HepG2 (cell line): ENCODE results near the gene MFNG. TPM values are rescaled to one million over a fixed set of nuclear protein-coding genes. Genes with fewer than 3 reads are reported as not detected.

Experiments used
- ATM ChIP-seq: fragments of 450-650 bp; IDR thresholded peaks from 2 replicates; pipeline ENCODE4 v1.7.1; 2017; ENCODE audit warnings: mild to moderate bottlenecking, borderline replicate concordance
- EED ChIP-seq: sonication (generic); formaldehyde crosslinking; IDR thresholded peaks from 2 replicates; pipeline ENCODE4 v1.5.0; 2020; ENCODE audit warnings: mild to moderate bottlenecking, missing genetic modification reagents
- EHMT2 ChIP-seq: fragments of 200-600 bp; sonication (generic); IDR thresholded peaks from 2 replicates; pipeline ENCODE4 v1.7.0; 2017; ENCODE audit warnings: antibody characterized with exemption, low read depth, low read length, borderline replicate concordance
- ELF3 ChIP-seq: IDR thresholded peaks from 2 replicates; pipeline ENCODE4 v1.6.1; 2016; ENCODE audit warnings: missing genetic modification reagents, missing compliant biosample characterization
- GABPA ChIP-seq, 2 experiments: IDR thresholded peaks; 2 replicates each; pipeline ENCODE4 v1.6.1; 2011 to 2016; ENCODE audit warnings: low read depth in 2 of 2, low read length in 1 of 2, missing biosample characterization in 1 of 2, missing genetic modification characterization in 1 of 2
- HOXA9 ChIP-seq: sonication (generic); formaldehyde crosslinking; IDR thresholded peaks from 2 replicates; pipeline ENCODE4 v1.8.1; 2022; ENCODE audit warnings: missing genetic modification reagents, mild to moderate bottlenecking, moderate library complexity, borderline replicate concordance
- KAT7 ChIP-seq: IDR thresholded peaks from 2 replicates; pipeline ENCODE4 v1.6.1; 2018; ENCODE audit warnings: borderline replicate concordance, missing compliant biosample characterization
- POLR2AphosphoS5 ChIP-seq: IDR thresholded peaks from 2 replicates; pipeline ENCODE4 v1.6.1; 2012; ENCODE audit warnings: low read depth, low read length
- RAD21 ChIP-seq: fragments of 450-650 bp; formaldehyde crosslinking; IDR thresholded peaks from 2 replicates; pipeline ENCODE4 v1.5.0; 2020; ENCODE audit warnings: mild to moderate bottlenecking
- RFX5 ChIP-seq: IDR thresholded peaks from 2 replicates; pipeline ENCODE4 v1.6.1; 2011; ENCODE audit warnings: low read depth, low read length, improper control_type of control experiment
- SMC3 ChIP-seq: IDR thresholded peaks from 2 replicates; pipeline ENCODE4 v1.6.1; 2011; ENCODE audit warnings: low read length, improper control_type of control experiment
- STAG1 ChIP-seq: sonication (generic); formaldehyde crosslinking; IDR thresholded peaks from 2 replicates; pipeline ENCODE4 v1.4.0; 2020; ENCODE audit warnings: missing genetic modification reagents
- XRCC5 ChIP-seq: fragments of 200-400 bp; formaldehyde crosslinking; optimal IDR thresholded peaks from 2 replicates; pipeline ENCODE3; 2017; ENCODE audit warnings: mild to moderate bottlenecking, low read length
- ZFP37 ChIP-seq: sonication (generic); formaldehyde crosslinking; IDR thresholded peaks from 2 replicates; pipeline ENCODE4 v1.4.0; 2020; ENCODE audit warnings: missing genetic modification reagents, borderline replicate concordance
- ZNF362 ChIP-seq: sonication (generic); formaldehyde crosslinking; IDR thresholded peaks from 2 replicates; pipeline ENCODE4 v1.4.0; 2020; ENCODE audit warnings: missing genetic modification reagents, mild to moderate bottlenecking, borderline replicate concordance
- ZNF550 ChIP-seq: sonication (generic); formaldehyde crosslinking; IDR thresholded peaks from 2 replicates; pipeline ENCODE4 v1.4.0; 2020; ENCODE audit warnings: mild to moderate bottlenecking, missing genetic modification reagents, borderline replicate concordance
- ZNF646 ChIP-seq: sonication (generic); formaldehyde crosslinking; IDR thresholded peaks from 2 replicates; pipeline ENCODE4 v1.9.0; 2021; ENCODE audit warnings: mild to moderate bottlenecking, missing genetic modification reagents
- polyA plus RNA-seq, 8 experiments: library from polyadenylated mRNA; depleted of rRNA in 3 of 8; stranded (reverse) in 7 of 8; unstranded in 1 of 8; fragments of >200 nt; fragmentation: Illumina TruSeq in 4 of 8; extraction: Trizol in 4 of 8; gene quantifications; 2 replicates each; pipeline versions ENCODE4 v1.2.1 to v1.2.3, GENCODE V29; 2011 to 2016; ENCODE audit warnings: low read depth in 4 of 8, missing spikeins in 1 of 8, mixed read lengths in 1 of 8; ENCODE audit not compliant: insufficient read depth in 1 of 8
- total RNA-seq, 5 experiments: library from RNA; depleted of rRNA; stranded (reverse); fragments of >200 nt; fragmentation: Illumina TruSeq; extraction: Trizol; gene quantifications; 2 replicates each; pipeline ENCODE4 v1.2.3, GENCODE V29; 2016; ENCODE audit warnings: low read depth in 1 of 5
- TF ChIP-seq, protein P1 (sequence below): sonication (generic); formaldehyde crosslinking; IDR thresholded peaks from 2 replicates; pipeline ENCODE4 v1.5.1; 2020; ENCODE audit warnings: missing genetic modification reagents, mild to moderate bottlenecking, borderline replicate concordance

Gene MFNG
- total and polyA plus RNA-seq, 2 of the 13 experiments (the other 11 are each of a cell fraction or from before 2014, with no cell fraction given) = 1.0 to 11.7 TPM

DNA sequence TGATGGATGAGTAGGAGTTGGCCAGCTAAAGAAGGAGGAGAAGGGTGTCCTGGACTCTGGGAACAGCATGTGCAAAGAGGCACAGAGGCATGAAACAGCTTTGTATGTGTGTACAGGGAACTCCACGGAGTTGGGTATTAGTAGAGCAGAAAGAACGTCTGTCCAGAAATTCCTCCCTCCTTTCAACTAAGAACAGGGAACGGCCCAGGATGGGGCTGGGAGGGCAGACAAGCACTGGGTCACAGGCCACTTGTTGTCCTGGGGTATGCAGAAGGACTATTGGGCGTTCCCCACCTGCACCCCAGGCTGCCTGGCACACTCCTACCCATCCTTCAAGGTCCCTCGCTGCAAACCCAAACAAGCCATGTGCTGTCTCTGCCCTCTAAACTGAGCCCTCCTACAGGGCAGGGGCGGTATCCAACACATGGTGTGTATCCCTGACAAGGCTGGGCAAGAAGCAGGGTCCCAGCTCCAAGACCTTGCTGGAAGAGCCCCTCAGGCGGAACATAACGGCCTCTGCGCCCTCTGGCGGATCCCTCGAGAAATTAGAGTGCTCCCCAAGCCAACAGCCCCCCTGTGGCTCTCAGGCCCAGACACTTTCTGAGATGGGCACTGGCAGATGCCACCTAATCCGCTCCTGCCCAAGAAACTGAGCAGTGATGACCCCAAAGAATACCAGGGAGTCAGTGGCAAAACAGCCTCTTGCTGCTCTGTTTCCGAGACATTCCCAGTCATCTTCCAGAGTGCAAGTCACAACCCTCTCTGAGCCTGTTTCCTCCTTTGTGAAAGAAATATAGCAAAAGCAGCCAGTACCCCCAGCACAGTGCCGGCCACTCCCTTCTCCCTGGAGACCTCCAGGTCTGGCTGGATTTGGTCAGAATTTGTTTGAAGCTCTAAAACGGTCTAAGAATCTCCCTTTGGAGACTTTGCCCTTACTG is 57.3 kb downstream of the MFNG start (continued):
- TF ChIP-seq, protein P1, sequence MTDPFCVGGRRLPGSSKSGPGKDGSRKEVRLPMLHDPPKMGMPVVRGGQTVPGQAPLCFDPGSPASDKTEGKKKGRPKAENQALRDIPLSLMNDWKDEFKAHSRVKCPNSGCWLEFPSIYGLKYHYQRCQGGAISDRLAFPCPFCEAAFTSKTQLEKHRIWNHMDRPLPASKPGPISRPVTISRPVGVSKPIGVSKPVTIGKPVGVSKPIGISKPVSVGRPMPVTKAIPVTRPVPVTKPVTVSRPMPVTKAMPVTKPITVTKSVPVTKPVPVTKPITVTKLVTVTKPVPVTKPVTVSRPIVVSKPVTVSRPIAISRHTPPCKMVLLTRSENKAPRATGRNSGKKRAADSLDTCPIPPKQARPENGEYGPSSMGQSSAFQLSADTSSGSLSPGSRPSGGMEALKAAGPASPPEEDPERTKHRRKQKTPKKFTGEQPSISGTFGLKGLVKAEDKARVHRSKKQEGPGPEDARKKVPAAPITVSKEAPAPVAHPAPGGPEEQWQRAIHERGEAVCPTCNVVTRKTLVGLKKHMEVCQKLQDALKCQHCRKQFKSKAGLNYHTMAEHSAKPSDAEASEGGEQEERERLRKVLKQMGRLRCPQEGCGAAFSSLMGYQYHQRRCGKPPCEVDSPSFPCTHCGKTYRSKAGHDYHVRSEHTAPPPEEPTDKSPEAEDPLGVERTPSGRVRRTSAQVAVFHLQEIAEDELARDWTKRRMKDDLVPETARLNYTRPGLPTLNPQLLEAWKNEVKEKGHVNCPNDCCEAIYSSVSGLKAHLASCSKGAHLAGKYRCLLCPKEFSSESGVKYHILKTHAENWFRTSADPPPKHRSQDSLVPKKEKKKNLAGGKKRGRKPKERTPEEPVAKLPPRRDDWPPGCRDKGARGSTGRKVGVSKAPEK (CRISPR knock-in tag) = no peak
- TF ChIP-seq RAD21 (CRISPR knock-in tag) = peak; percentile 48; the same call in 1 of the 2 replicates
- TF ChIP-seq ELF3 (CRISPR knock-in tag) = no peak
- TF ChIP-seq ZFP37 (CRISPR knock-in tag) = no peak
- TF ChIP-seq GABPA (IDR thresholded peaks at IDR 0.05; ENCODE audit: low read depth, low read length) = no peak
- TF ChIP-seq GABPA (CRISPR knock-in tag; IDR thresholded peaks at IDR 0.05; ENCODE audit: low read depth) = no peak
- TF ChIP-seq ZNF550 (CRISPR knock-in tag) = 0 out of 2 replicates have a peak, but pooled peaks have one; percentile 25
- no peak for TF ChIP-seq EHMT2
- TF ChIP-seq POLR2AphosphoS5 = no peak
- no peak for TF ChIP-seq ZNF362 (CRISPR knock-in tag)
- TF ChIP-seq XRCC5 = peak; percentile 69
- no peak for TF ChIP-seq ATM
- TF ChIP-seq ZNF646 = no peak
- no peak for TF ChIP-seq HOXA9 (CRISPR knock-in tag)
- TF ChIP-seq EED (CRISPR knock-in tag) = no peak
- TF ChIP-seq SMC3 = peak; percentile 67
- TF ChIP-seq RFX5 = no peak
- peak; percentile 64 for TF ChIP-seq STAG1 (CRISPR knock-in tag)
- no peak for TF ChIP-seq KAT7
